ENCODE results near the gene RNF157. TPM values are rescaled to one million over a fixed set of nuclear protein-coding genes. Genes with fewer than 3 reads are reported as not detected.
A peak's percentile ranks its signal among the peaks of the same experiment; 100 is the strongest.

Gene RNF157
- total RNA-seq, 1 donor from 2014 or later = 3.1 TPM

- no peak for DNase-seq
- ATAC-seq (ENCODE audit: low read depth) = peak; percentile 97
- peaks cover 41% of the 10 kb centered on the region for H3K4me1 Mint-ChIP-seq
- H3K9me3 Mint-ChIP-seq = no peaks in the 10 kb centered on the region
- no peaks in the 10 kb centered on the region for H3K27me3 Mint-ChIP-seq
- TF ChIP-seq, protein P1, sequence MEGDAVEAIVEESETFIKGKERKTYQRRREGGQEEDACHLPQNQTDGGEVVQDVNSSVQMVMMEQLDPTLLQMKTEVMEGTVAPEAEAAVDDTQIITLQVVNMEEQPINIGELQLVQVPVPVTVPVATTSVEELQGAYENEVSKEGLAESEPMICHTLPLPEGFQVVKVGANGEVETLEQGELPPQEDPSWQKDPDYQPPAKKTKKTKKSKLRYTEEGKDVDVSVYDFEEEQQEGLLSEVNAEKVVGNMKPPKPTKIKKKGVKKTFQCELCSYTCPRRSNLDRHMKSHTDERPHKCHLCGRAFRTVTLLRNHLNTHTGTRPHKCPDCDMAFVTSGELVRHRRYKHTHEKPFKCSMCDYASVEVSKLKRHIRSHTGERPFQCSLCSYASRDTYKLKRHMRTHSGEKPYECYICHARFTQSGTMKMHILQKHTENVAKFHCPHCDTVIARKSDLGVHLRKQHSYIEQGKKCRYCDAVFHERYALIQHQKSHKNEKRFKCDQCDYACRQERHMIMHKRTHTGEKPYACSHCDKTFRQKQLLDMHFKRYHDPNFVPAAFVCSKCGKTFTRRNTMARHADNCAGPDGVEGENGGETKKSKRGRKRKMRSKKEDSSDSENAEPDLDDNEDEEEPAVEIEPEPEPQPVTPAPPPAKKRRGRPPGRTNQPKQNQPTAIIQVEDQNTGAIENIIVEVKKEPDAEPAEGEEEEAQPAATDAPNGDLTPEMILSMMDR (IDR thresholded peaks at IDR 0.05) = no peak
- no peaks in the 10 kb centered on the region for H3K36me3 Mint-ChIP-seq (ENCODE audit: low read depth)
- POLR2A ChIA-PET = interaction anchor here (0.7 to 3.8 kb wide), 6 partner anchors 9 to 397 kb away, joined by 3 to 29 read pairs (median 10); partner anchors contain the start of genes UBALD2 and WBP2
- peak overlapping the region; percentile 85 for H3K27ac Mint-ChIP-seq
- intact Hi-C loops (cut with micrococcal nuclease) = loop anchor here (1.0 kb wide), 1 partner anchor 8 kb away; no protein-coding TSS in a partner anchor
- CTCF ChIA-PET = interaction anchor here (1.1 kb wide), 1 partner anchor 70 kb away, joined by 3 read pairs; no protein-coding TSS in a partner anchor
- H3K4me3 Mint-ChIP-seq = peak overlapping the region; percentile 73
Measured at GRCh38 chr17:76252040-76252954, 12.0 kb upstream of the RNF157 start.

DNA sequence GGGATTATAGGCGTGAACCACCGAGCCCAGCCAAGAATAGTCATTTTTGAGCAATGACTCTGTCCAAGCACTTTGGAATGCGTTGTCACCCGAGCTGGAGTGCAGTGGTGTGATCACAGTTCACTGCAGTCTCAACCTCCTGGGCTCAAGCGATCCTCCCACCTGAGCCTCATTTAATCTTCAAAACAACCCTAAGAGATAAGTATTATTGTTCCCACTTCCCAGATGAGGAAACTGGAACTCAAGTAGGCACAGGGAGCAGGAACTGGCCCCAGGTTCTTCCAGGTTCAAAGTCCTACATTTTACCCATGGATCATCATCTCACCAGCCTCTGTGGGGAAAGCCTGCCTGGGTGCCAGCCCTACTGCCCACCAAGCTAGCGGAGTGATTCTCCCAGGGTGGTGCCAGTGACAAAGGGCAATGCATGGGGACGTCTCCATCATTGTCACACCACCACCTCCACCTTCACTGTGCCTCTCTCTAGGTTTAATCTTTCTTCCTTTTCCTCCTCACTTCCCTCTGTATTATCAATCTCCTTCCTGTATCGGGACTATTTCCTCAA, 11.3 kb upstream of the RNF157 start:
- Mint-ChIP-seq H3K27me3 (peaks cover under 1% of the 10 kb centered on the region), H3K27ac (peak overlapping the region; percentile 85), H3K4me3 (peak overlapping the region; percentile 73), H3K36me3 (ENCODE audit: low read depth) (no peaks in the 10 kb centered on the region), H3K9me3 (no peaks in the 10 kb centered on the region), H3K4me1 (peaks cover 44% of the 10 kb centered on the region)
- intact Hi-C loops (cut with micrococcal nuclease) = loop anchor here (1.0 kb wide), 1 partner anchor 9 kb away; no protein-coding TSS in a partner anchor
- POLR2A ChIA-PET = interaction anchor here (0.7 to 3.8 kb wide), 6 partner anchors 10 to 396 kb away, joined by 3 to 29 read pairs (median 10); partner anchors contain the start of genes UBALD2 and WBP2
- TF ChIP-seq, protein P1 (IDR thresholded peaks at IDR 0.05) = no peak
- no peak for DNase-seq
- CTCF ChIA-PET = interaction anchor here (1.1 kb wide), 1 partner anchor 70 kb away, joined by 3 read pairs; no protein-coding TSS in a partner anchor
- ATAC-seq (ENCODE audit: low read depth) = no peak

- ChIA-PET POLR2A (interaction anchor here (1.1 to 2.3 kb wide), 4 partner anchors 8 to 15 kb away, joined by 3 to 9 read pairs (median 6); partner anchors contain the start of gene UBALD2), CTCF (interaction anchor here (0.7 to 1.1 kb wide), 2 partner anchors 26 to 68 kb away, joined by 3 read pairs; no protein-coding TSS in a partner anchor)
Measured at GRCh38 chr17:76250141-76250540, 9.8 kb upstream of the RNF157 start.

GRCh38 chr17:76248013-76248782, 7.9 kb upstream of the RNF157 start:
- TF ChIP-seq, protein P1 (IDR thresholded peaks at IDR 0.05) = no peak
- H3K9me3 Mint-ChIP-seq = no peaks in the 10 kb centered on the region
- ATAC-seq (ENCODE audit: low read depth) = no peak
- no peak overlapping the region for H3K27ac Mint-ChIP-seq
- peaks cover 13% of the 10 kb centered on the region for H3K27me3 Mint-ChIP-seq
- no peak for DNase-seq
- no peak overlapping the region for H3K4me3 Mint-ChIP-seq
- CTCF ChIA-PET = interaction anchor here (1.2 kb wide), 1 partner anchor 15 kb away, joined by 3 read pairs; no protein-coding TSS in a partner anchor
- H3K36me3 Mint-ChIP-seq (ENCODE audit: low read depth) = no peaks in the 10 kb centered on the region
- POLR2A ChIA-PET = interaction anchor here (8.8 kb wide), 1 partner anchor 23 kb away, joined by 135 read pairs; no protein-coding TSS in a partner anchor
- H3K4me1 Mint-ChIP-seq = peaks cover 41% of the 10 kb centered on the region
- intact Hi-C loops (cut with micrococcal nuclease) = no loop called here

More at GRCh38 chr17:76250141-76250540, 9.8 kb upstream of the RNF157 start:
- intact Hi-C loops (cut with micrococcal nuclease) = no loop called here
- Mint-ChIP-seq H3K4me1 (peaks cover 45% of the 10 kb centered on the region), H3K4me3 (no peak overlapping the region), H3K27ac (no peak overlapping the region), H3K9me3 (no peaks in the 10 kb centered on the region), H3K27me3 (peaks cover 3% of the 10 kb centered on the region), H3K36me3 (ENCODE audit: low read depth) (no peaks in the 10 kb centered on the region)
- ATAC-seq (ENCODE audit: low read depth) (no peak), DNase-seq (no peak)
- TF ChIP-seq, protein P1 (IDR thresholded peaks at IDR 0.05) = no peak

Data from activated B cell treated with CpG ODN at 0.5 μM for 24 hours (primary cell).